HG02759 (cell line): ENCODE results near the gene RSPRY1.

ENCODE experiments used
- ATAC-seq: cut with Tn5 transposase; IDR thresholded peaks from one replicate; pipeline ENCODE4 v1.9.1; 2021; ENCODE audit warnings: mild to moderate bottlenecking, moderate library complexity; ENCODE audit not compliant: unreplicated experiment

RSPRY1 gene

DNA sequence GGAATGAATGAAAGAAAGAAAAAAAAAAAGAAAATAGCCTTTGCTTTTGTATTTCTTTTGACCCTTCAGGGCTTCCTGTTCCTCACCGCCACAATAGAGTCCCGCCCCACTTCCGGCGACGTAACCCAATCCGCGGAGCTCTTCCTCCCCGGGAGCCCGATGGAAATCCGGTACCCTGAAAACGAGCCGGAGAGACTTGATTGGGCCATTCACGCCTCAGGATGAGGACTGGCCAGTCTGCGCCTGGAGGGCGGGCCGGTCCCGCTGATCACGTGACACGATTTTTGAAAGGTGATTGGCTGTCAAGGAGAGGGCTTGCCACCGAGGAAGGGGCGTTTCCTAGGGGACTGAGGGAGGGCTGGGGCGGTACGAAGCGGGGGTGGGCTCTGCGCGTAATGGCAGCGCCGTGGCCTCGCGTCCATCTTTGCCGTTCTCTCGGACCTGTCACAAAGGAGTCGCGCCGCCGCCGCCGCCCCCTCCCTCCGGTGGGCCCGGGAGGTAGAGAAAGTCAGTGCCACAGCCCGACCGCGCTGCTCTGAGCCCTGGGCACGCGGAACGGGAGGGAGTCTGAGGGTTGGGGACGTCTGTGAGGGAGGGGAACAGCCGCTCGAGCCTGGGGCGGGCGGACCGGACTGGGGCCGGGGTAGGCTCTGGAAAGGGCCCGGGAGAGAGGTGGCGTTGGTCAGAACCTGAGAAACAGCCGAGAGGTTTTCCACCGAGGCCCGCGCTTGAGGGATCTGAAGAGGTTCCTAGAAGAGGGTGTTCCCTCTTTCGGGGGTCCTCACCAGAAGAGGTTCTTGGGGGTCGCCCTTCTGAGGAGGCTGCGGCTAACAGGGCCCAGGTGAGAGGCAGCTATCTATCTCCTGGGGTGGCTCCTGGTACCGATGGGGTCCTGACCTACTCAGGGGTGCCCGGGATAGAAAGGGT is at the start of gene RSPRY1, which contains the start of gene PSME3IP1:
TSS of gene RSPRY1 (plus strand) at position 385 of the 927 bp plus-strand sequence. CDS start 18,330 bp downstream, outside the sequence.
TSS of gene PSME3IP1 (minus strand) at position 95 of the 927 bp plus-strand sequence. CDS start 12,185 bp downstream, outside the sequence.
- peak; percentile 92 for ATAC-seq

DNA sequence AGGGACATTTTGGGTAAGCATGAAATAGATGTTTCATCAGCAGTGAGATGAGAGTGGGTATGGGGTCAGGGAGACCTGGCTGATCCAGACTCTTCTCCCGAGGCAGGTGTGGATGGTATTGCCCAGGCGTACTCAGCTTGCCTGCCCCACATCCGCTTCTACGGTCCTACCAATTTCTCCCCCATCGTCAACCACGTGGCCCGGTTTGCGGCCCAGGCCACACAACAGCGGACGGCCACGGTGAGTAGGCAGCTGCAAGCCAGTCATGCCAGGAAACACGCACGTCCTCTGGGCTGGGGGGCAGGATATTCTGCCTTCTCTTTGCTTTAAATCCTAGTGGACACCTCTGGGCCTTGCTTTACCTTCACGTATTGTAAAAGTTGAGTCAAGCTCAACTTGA is 49.1 kb upstream of the RSPRY1 start:
- no peak for ATAC-seq

DNA sequence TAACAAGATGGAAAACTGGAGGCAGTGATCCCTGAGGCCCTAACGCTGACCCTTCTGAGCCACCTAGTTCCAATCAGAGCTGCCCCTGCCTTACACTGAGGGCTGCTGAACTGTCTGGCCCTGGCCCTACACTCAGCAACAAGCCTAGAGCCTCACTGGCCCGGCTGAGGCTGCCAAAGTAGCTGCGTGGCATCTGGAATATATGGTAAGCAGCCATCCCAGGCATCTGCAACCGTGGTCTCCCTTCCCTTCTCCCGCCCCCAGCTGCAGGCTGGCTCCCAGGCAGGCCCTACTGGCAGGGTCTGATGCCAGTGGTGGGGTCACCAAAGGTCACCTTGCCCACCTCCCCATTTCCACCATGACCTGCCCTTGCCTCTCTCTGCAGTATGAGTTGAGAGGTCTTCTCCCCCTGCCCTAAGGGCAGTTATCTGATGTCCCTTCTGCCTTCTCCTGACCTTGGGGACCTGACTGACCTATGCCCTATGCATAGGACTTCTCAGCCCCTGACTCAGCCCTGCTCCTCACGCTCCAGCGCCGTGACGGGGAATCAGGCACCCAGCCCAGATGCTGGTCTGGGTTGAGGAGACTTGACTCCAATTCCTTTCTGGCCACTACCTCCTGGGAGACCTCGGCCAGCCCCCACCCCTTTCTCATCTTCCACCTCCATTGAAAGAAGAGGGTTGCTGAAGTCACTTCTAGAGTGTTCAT is 48.4 kb upstream of the RSPRY1 start:
- no peak for ATAC-seq

DNA sequence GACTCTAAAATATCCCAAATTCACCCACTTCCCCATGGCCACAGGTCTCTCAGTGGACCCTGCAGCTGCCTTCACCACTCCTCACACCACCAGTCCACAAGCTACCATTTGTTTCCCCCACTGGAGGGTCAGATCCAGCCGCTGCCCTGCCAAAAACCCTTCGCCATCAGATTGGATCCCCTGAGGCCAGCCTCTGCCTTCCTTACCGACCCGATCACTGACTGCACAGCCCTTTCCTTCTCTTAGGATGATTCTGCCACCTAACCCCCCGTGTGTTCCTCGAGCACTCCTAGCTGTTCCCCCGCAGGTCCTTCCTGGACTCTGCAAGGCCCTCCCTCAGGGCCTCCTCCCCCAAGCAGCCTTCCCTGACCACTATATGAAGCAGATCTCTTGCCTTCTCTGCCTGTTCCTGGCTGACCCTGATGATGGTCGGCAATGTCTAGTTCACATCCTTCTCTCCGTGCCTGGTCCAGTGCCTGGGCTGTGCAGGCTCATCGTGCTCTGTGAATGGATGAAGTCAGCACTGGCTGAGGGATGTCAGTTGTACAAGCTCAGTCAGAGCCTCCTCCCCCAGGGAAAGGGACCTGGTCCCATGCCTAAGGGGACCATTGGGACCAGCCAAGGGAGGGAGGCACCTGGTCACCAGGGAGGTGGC is 47.7 kb upstream of the RSPRY1 start:
- no peak for ATAC-seq

DNA sequence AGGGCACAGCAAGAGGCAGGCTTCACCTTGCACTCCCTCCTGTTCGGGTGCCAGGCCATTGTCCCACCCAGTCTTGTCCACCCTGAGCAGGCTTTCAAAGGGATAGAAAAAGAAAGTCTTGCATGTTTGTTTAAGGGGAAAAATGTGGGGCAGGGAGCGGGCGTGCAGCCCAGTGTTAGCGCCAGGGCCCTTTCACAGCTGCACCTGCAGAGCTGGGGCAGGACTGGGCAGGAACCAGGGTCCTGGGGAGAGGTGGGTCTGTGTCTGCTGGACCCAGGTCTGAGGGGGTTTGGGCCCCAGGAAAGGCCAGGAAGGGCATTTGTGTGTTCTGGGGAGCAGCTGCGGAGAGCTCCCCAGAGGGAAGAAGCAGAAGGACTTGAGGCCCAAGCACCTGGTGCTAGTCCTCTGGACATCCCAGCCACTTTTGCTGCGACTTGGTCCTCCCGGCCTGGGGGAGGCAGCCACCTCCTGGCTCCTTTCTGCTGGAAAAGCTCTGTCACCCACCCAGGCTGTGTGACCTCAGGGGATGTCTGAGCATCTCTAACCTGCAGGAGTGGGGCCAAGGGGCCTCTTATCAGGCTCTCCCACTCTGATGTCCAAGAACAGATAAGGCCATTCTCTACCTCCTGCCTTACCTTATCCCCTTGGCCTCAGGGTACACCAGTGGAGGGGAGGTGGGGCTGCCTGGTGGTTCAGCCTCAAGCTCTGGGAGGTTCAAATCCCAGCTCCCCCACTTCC is 45.0 kb upstream of the RSPRY1 start:
- no peak for ATAC-seq

DNA sequence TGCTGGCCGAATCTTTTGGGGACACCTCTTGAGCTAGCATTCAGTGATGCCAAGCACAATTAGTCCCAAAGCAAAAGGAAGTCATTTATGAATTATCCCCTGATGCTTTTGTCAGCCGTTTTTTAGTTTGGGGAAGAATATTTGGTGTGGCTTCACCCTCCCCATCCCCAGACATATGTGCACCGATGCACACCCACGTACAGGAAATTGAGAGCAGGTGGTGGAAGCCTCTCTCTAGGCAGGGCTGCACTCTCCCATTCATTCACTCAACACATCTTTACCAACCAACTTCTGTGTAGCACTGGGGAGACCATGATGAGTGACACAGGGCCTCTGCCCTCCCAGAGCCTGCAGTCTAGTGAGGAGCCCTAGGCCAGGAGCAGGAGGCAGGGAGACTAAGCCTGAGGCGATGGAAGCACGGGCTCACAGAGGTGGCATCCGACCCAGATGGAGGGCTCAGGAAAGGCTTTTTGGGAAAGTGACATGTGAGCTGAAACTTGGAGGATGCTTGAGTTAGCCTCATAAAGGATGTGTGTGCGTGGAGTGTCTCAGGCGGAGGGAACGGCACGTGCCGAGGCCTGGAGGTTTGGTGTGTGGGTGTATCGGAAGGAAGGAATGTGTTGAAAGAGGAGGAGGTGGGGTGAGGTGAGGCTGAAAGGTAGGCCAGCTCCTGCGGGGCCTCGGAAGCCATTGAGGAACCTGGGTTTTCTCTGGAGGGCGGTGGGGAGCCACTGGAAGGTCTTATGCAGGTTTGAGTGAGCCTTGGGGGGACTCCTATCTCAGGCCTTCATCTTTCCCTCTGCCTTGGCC is 44.1 kb upstream of the RSPRY1 start:
- ATAC-seq, result peak; percentile 61

DNA sequence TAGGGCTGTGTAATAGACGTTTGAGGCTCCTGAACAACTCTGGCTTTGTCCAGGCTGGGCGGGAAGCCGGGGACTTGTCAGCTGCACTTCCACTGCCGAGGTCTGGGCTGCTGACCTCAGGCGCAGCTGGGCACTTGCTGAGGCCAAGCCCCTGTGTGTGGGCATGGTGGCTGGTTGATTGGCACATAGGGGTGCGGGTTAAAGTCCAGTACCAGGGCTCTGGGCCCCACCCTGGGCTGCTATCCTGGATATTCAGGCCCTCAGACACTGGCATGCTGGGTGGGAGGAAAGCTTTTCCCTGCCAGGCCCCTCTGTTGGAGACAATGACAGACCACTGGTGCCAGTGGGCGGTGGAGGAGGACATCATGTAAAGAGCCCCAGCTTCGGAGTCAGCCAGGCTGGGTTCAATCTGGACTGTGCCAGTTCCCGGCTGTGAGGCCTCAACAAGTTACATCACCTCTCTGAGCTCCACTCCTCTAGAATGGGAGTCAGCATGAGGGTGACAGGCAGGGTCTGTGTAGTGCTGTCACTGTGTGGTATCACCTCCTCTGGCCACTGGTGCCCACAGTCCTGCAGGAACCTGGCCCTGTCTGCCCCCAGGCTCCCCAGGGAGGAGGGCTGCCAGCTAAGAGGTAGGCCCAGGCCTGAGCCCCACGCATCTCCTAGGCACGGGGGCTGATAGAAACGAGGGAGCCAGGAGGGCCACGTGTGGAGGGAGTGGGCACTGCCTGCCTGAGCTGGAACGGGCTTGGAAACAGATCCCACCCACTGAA is 42.8 kb upstream of the RSPRY1 start:
- no peak for ATAC-seq

DNA sequence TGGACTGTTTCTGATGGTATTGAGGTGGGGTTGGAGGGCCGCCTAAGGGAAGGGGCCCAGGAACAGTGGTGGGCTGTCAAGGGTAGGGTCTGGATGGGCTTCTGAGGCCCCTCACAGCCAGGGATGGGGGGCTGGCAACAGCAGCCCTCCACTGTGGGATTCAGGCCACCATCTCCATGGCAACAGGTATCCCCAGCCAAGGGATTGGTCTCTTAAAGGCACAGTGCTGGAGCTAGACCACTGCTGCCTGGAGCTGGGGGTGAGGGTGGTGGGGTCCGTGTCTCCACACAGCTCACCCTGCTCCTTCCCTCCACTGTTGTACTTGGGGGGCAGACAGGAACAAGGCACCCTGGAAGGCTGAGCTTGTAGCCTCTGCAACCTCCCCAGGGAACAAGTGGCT is 42.1 kb upstream of the RSPRY1 start:
- no peak for ATAC-seq

DNA sequence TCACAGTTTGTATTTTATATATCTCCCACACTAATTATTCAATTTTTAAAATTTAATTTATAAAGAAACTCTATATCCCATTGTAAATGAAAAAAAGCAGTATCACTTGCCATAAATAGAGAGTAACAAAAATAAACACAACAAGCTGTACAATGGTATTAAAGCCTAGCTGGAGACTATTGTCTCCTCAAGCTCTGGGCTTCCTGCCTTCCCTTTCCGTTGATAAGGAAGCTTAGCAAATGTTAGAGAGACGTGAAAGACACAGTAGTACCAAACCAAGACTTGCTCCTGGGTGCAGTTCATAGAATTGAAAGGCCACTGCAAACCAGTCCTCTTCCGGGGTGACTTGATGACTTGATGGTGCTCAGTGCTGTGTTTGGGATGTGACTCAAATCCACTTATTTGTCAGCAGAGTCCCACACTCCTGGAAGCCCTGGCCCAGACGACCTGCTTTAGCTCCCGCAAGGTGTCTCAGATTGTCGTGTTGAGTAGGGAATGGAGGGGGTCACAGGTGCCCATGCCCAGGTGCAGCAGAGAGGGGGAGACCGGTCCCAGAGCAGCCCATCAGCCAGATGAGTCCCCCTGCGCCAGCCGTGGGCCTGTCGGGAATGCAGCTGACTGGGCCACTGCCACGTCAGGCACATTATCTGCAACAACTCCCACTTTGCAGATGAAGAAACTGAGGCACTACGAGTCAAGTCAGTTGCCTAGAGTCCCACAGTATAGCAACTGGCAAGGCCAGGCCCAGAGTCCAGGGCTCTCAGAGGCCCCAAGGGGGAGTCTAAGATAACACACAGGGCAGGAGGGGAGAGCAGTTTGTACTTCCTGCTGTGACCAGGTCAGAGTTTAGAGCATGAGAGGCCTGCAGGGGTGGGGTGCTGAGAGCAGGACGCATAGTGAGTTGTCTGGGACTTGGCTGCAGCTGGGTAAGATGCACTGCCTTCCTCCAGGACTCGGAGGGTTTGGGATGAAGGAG is 40.8 kb upstream of the RSPRY1 start:
- no peak for ATAC-seq

DNA sequence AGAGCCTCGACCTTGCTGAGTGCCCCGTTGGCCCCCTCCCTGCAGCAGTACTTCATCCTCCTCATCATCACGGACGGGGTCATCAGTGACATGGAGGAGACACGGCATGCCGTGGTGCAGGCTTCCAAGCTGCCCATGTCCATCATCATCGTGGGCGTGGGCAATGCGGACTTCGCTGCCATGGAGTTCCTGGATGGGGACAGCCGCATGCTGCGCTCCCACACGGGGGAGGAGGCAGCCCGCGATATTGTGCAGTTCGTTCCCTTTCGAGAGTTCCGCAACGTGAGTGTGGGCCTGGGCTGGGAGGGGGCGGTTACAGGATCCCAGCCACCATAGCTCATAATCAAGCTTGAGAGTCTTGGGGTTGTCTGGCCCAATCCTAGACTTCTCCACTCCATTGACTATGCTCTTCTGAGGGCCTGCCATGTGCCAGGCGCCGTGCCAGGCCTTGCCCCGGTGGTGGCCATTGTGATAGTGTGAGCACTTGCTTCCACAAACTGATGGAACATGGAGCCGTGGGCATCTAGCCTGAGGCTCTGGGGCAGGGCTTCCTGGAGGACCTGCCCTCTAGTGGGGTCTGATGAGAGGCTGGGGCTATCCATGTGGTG is 40.0 kb upstream of the RSPRY1 start:
- no peak for ATAC-seq

DNA sequence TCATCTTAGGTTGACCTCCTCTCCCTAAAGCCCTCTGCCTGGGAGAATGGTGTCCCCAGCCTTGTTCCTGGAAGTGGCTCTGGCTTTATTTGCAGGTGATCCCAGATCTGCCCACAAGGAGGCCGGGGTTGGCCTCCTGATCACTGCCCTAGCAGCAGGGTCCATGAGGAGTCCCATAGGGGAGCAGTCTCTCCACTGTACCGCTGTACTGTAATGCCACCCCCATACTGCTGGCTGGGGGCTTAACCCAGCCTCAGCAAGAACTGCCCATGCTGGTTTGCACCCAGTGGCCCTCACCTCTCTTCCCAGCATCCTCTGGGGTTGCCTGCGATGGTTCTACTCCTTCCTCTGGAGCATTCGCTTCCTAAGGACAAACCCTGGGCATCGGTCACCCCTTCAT is 39.4 kb upstream of the RSPRY1 start:
- ATAC-seq, result no peak

DNA sequence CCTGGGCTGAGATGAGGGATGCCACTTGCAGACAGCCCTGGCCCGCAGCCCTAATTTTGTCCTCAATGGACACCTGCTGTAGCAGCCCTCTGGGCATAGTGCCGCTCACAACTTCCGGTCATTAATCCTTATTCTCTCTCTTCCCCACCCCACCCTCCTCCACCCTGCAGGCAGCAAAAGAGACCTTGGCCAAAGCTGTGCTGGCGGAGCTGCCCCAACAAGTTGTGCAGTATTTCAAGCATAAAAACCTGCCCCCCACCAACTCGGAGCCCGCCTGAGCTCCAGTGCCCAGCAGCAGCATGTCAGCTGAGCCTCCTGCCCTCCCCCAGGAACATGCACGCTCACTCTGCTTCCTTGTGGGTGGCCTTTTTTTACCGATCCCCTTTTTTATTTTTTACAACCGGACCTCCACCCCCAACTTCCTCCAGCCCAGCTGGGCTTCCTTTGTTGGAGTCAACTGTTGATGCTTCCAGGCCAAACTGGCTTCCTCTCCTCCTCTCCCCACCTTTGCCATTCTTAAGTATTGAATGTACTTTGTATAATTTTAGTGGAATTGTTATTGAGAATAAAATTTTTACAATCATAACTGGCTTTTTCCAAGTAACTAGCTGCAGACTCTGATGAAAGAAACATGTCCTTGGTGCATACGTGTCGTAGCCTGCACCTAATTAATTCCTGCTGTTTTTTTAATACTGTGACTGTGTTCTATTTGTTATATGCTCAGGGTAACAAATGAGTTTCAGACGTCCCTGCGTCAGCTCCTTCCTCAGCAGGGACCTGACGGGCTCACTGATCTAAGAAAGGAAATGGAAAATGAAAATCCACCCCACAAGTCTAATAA is 38.5 kb upstream of the RSPRY1 start:
- ATAC-seq, result no peak

DNA sequence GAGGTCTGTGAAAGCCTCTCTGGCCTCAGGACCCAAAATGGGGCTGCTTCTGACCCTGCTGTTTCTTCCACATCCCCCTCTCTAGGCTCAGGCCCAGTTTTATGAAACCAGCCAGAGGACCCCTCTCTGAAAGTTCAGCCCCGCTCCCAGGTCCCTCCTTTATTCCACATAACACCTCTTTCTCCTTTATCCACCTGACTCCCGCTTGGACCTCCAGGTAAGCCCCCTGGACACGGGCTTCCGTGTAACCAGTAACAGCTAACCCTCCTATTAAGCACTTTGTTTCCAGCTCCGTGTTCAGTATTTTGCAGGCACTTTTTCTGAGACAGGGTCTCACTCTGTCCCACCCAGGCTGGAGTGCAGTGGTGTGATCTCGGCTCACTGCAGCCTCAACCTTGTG is 37.6 kb upstream of the RSPRY1 start:
- ATAC-seq, result no peak

DNA sequence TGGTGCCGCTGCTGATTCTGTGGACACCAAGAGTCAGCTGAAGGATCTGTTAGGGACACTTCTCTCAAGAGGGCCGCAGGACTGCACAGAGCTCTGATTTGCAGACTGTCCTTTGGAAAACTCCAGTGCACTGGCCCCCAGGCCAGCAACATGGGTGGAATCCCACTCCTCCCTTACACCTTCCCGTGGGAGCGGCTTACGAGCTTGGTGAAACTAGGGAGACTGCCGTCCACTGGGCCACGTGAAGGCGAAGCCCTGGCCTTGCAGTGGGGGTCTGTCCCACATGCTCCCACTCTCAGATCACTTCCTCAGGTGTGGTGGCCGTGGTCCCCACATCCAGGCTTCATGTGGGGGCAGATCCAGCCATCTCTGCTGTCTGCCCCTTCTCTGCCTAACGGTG is 36.7 kb upstream of the RSPRY1 start:
- no peak for ATAC-seq

DNA sequence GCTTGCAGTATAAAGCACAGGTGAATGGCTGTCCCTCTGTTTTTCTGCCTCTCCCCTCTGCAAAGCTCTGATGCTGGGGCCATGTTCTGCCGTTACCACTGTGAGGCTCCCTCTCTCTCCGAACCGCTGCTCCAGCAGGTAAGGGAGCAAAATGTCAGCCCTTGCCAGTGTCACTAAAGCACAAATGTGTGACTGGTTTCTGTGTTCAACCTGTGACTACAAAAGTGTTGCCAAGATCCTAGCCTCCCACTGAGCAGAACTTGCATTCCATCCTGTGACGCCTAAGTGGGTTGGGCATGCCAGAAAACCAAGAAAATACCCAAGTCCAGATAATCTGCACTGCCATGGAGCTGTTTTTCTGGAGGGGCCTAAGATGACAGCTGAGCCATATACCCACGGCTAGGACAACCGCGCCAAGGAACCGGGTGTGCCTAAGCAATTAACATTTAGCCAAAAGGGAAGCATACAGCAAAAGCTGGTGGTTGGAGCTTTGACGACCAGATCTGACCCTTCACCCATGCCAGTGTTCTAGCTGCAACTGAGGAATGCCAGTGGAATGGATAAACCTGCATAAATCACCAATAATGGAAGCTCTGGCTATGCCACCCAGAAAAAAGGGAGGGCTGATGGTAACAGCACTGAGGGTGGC is 35.3 kb upstream of the RSPRY1 start:
- no peak for ATAC-seq

DNA sequence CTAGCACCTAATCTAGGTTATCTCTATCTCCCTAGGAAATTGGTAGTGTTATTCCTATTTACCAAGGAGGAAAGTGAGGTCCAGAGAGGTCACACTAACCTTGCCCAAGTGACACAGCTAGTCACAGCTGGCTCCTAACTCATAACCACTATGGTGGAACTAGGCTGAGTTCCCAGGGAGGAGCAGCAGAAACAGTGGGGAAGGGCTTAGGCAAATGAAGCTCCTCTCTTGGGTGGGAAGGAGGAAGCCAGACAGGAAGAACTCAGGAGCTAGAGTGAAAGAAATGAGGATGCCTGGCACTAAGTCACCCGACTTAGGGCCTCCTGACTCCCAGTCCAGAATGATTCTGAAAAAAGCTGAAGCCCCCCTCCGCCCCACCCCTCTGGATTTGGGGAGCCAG is 34.8 kb upstream of the RSPRY1 start:
- no peak for ATAC-seq
